Measurements from ENCODE around the gene CCDC68.

DNA sequence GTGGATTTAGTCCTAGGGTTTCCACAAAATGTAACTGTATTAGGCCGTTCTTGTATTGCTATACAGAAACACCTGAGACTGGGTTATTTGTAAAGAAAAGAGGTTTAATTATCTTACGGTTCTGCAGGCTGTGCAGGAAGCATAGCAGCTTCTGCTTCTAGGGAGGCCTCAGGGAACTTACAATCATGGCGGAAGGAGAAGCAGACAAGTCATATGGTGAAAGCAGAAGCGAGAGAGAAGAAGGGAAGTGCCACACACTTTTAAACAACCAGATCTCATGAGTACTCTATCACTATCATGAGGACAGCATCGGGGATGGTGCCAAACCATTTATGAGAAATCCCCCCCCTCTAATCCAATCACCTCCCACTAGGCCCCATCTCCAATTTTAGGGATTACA, 9.5 kb upstream of the CCDC68 start:
- no peak for TF ChIP-seq CTCF (conservative IDR thresholded peaks at IDR 0.05)
- TF ChIP-seq ZFX (IDR thresholded peaks at IDR 0.05): no peak
